Anterior cingulate cortex (tissue), 58 donors: ENCODE results near the gene DDX43.

Experiments used
- DNase-seq, 58 donors: peaks; one replicate each; lab custom pipeline; 2025; lab: John Stamatoyannopoulos, UW

The DDX43 gene

GRCh38 chr6:73461537-73462350 is 67.1 kb downstream of the DDX43 start, which contains the start of gene MTO1:
TSS of gene MTO1 (plus strand) at chr6:73461737. CDS start at chr6:73461855, 118 bp downstream.
- peak; percentile 28 to 92 (median 80) for DNase-seq
